ENCODE measurements around the gene C5AR1.

The C5AR1 gene

DNA sequence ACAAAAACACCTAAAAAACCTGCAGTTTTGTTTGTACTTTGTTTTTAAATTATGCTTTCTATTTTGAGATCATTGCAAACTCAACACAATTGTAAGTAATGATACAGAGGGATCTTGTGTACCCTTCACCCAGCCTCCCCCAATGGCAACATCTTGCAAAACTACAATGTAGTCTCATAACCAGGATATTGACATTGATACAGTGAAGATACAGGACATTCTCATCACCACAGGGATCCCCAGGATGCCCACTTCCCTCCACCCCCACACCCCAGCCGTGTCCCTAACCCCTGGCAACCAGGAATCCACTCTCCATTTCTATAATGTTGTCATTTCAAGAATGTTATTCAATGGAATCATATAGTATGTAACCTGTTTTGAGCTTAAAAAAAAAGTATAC lies 12.0 kb downstream of the C5AR1 start:
- DNase-seq (ENCODE audit: extremely low read depth, insufficient read length) = no peak
- no peak overlapping the region for H3K4me3 ChIP-seq (replicated peaks; ENCODE audit: low read depth, low read length)
- TF ChIP-seq, protein P1, sequence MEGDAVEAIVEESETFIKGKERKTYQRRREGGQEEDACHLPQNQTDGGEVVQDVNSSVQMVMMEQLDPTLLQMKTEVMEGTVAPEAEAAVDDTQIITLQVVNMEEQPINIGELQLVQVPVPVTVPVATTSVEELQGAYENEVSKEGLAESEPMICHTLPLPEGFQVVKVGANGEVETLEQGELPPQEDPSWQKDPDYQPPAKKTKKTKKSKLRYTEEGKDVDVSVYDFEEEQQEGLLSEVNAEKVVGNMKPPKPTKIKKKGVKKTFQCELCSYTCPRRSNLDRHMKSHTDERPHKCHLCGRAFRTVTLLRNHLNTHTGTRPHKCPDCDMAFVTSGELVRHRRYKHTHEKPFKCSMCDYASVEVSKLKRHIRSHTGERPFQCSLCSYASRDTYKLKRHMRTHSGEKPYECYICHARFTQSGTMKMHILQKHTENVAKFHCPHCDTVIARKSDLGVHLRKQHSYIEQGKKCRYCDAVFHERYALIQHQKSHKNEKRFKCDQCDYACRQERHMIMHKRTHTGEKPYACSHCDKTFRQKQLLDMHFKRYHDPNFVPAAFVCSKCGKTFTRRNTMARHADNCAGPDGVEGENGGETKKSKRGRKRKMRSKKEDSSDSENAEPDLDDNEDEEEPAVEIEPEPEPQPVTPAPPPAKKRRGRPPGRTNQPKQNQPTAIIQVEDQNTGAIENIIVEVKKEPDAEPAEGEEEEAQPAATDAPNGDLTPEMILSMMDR (IDR thresholded peaks at IDR 0.05; ENCODE audit: insufficient read depth, low read length, poor library complexity, severe bottlenecking) = no peak
- H3K36me3 ChIP-seq (ENCODE audit: control insufficient read depth, insufficient read depth, low read length) = no peaks in the 10 kb centered on the region
- no peaks in the 10 kb centered on the region for H3K27me3 ChIP-seq (replicated peaks; ENCODE audit: control insufficient read depth, insufficient read depth, low read length)

DNA sequence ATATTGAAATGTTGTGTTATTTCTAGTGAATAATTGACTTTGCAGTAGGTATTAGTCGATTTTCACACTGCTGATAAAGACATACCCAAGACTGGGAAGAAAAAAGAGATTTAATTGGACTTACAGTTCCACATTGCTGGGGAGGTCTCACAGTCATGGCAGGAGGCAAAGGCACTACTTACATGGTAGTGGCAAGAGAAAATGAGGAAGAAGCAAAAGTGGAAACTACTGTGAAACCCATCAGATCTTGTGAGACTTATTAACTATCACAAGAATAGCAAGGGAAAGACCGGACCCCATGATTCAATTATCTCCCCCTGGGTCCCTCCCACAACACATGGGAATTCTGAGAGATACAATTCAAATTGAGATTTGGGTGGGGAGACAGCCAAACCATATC lies 12.4 kb downstream of the C5AR1 start:
- TF ChIP-seq, protein P1 (IDR thresholded peaks at IDR 0.05; ENCODE audit: insufficient read depth, low read length, poor library complexity, severe bottlenecking) = no peak
- DNase-seq (ENCODE audit: extremely low read depth, insufficient read length) = no peak
- H3K36me3 ChIP-seq (ENCODE audit: control insufficient read depth, insufficient read depth, low read length) = no peaks in the 10 kb centered on the region

DNA sequence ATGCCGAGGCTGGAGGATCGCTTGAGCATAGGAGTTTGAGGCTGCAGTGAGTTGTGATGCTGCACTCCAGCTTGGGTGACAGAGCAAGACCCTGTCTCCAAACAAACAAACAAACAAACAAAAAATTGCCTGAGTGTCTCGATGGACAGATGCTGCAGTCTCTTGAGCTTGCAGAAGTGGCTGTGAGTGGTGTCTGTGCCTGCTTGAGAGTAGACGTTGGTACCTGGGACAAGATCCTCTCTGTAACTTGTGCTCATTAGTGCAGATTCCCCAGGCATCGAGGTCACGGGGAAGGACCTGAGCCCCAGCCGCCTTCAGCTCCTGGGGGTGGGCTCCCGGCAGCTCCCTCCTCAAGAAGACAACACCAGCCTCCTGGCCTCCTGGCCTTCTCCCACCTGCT lies 13.7 kb downstream of the C5AR1 start:
- TF ChIP-seq, protein P1 (IDR thresholded peaks at IDR 0.05; ENCODE audit: insufficient read depth, low read length, poor library complexity, severe bottlenecking) = no peak
- no peak for DNase-seq (ENCODE audit: extremely low read depth, insufficient read length)
- H3K27me3 ChIP-seq (replicated peaks; ENCODE audit: control insufficient read depth, insufficient read depth, low read length) = no peaks in the 10 kb centered on the region
- no peaks in the 10 kb centered on the region for H3K36me3 ChIP-seq (ENCODE audit: control insufficient read depth, insufficient read depth, low read length)
- H3K4me3 ChIP-seq (replicated peaks; ENCODE audit: low read depth, low read length) = no peak overlapping the region

More for the DNA sequence above, 12.4 kb downstream of the C5AR1 start:
- H3K4me3 ChIP-seq (replicated peaks; ENCODE audit: low read depth, low read length) = no peak overlapping the region
- no peaks in the 10 kb centered on the region for H3K27me3 ChIP-seq (replicated peaks; ENCODE audit: control insufficient read depth, insufficient read depth, low read length)

DNA sequence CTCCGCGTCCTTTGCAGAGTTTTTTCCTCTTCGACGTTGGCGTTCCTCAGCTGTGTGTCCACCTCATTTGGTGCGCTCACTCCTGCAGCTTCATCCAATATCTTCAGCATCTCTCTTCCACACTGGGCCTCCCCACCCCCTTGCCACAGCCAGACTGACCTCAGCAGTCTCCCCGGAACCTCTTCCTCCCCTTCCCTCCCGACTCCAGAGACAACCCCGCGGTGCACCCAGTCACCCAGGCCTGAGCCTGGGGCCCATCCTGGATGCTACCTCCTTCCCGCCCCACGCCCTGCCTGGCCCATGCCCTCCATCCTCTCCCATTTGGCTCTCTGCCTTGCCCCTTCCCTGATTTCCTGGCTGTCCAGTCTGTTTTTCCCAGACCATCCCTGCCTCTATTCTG lies 14.2 kb downstream of the C5AR1 start:
- no peak for DNase-seq (ENCODE audit: extremely low read depth, insufficient read length)
- Histone ChIP-seq H3K27me3 (replicated peaks; ENCODE audit: control insufficient read depth, insufficient read depth, low read length) (no peaks in the 10 kb centered on the region), H3K36me3 (ENCODE audit: control insufficient read depth, insufficient read depth, low read length) (no peaks in the 10 kb centered on the region), H3K4me3 (replicated peaks; ENCODE audit: low read depth, low read length) (no peak overlapping the region)
- TF ChIP-seq, protein P1 (IDR thresholded peaks at IDR 0.05; ENCODE audit: insufficient read depth, low read length, poor library complexity, severe bottlenecking) = no peak

DNA sequence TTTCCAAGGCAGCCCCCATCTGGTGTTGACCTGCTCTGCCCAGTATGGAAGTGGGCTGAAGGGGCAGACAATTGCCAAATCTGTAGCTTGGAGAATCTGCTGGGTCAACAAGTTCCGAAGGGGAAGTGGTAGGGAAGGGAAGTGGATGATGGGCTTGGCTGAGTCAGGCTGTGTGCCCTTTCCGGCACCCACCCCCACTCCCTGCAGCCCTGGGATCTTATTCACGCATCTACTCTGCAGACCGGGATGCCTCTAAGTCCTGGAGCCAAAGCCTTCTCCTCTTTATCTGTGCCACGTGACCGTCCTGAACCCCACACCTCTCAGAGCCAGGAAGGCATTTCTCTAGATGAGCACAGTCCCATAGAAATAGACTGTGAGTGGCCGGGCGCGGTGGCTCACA lies 14.8 kb downstream of the C5AR1 start:
- TF ChIP-seq, protein P1 (IDR thresholded peaks at IDR 0.05; ENCODE audit: insufficient read depth, low read length, poor library complexity, severe bottlenecking) = no peak
- no peak for DNase-seq (ENCODE audit: extremely low read depth, insufficient read length)
- no peaks in the 10 kb centered on the region for H3K27me3 ChIP-seq (replicated peaks; ENCODE audit: control insufficient read depth, insufficient read depth, low read length)
- H3K4me3 ChIP-seq (replicated peaks; ENCODE audit: low read depth, low read length) = no peak overlapping the region
- no peaks in the 10 kb centered on the region for H3K36me3 ChIP-seq (ENCODE audit: control insufficient read depth, insufficient read depth, low read length)

DNA sequence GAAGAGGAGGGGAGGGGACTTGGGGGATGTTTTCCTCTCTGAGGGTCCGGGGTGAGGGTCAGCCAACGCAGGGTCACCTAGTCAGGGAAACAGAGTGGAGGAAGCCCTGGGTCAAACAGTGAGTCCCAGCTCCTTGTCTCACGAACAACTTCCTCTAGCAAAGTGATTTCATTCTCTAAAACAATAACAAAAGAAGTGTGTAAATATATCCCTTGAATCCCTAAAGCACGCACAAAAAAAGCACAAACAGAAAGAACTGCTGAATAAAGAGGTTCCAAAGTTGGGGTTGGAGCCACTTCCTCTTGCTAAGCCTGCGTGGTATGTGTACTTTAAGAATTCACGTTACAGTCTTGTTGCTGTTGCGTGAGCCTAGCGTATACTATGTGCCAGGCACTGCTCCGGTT lies 20.8 kb downstream of the C5AR1 start:
- no peaks in the 10 kb centered on the region for H3K36me3 ChIP-seq (ENCODE audit: control insufficient read depth, insufficient read depth, low read length)
- H3K4me3 ChIP-seq (replicated peaks; ENCODE audit: low read depth, low read length) = no peak overlapping the region
- H3K27me3 ChIP-seq (replicated peaks; ENCODE audit: control insufficient read depth, insufficient read depth, low read length) = no peaks in the 10 kb centered on the region
- TF ChIP-seq, protein P1 (IDR thresholded peaks at IDR 0.05; ENCODE audit: insufficient read depth, low read length, poor library complexity, severe bottlenecking) = no peak
- no peak for DNase-seq (ENCODE audit: extremely low read depth, insufficient read length)

Data from GM06990 (cell line).